ENCODE data around the gene MACROD2.

Gene MACROD2

DNA sequence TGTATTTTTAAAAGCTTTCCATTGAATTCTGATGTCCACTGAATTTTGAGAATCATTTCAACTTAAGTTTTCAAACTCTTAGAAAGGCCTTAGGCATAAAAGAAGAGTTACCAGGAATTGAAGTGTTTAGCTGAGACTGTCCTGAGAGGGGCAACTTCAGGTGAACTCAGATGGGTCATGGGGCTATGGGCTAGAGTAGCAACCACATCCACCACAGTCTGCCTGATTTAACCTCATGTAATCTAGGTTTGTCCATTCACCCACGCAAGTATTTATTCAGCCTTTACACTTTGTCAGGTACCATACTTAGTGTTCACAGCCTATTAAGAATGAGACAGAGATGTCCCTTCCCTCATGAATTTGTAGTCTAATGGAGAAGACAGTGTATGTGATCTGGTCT, 2076.9 kb downstream of the MACROD2 start:
- no peak for DNase-seq

DNA sequence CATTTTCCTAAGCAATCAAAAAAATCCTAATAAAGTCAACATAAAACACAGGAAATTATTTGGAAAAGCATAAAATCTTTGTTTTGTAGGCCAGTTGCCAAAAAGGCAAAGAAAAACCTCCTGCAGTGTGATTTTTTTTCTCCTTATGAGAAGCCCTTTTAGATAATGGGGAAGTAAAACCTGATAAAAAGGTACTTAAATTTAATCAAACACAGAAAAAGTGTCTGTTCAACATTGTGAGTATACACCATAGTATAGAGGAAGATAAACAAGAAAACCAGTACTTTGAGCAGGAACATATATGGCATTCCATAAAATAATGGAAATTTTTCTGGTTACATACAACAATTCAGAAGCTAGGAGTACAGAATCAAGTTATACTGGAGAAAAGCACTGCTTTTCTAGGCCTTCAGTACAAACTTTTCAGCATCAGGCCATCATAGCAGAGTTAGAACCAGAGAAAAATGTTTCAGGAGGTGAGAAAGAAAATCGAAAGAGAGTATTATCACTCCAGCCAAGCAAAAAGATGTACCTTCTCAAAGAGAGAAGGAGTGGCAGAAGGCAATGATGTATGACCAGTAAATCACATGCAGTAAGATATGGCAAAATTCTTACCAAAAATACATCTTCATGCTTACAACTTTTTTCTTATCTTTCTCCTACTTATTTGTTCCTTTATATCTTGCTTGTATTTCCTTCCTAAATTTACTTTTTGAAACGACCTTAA, 2083.0 kb downstream of the MACROD2 start:
- no peak for DNase-seq

DNA sequence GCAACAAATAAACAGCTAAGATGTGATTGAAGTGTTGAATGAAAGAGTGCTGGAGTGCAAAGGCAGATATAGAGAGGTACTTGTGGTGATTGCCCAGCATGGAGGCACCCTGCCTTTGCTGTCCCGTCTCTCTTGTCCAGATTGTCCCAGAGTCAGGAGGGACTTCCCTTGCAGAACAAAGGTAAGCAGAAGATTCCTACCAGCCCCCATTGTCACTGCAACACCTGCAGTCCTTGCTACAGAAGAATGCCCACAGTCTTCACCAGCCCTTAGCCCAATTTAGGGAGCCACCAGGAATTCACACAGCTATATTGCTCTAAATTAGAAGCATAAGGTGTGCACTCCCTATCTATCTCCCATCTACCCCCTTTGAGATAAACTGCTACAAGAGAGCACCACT, 2086.1 kb downstream of the MACROD2 start:
- DNase-seq, result no peak

DNA sequence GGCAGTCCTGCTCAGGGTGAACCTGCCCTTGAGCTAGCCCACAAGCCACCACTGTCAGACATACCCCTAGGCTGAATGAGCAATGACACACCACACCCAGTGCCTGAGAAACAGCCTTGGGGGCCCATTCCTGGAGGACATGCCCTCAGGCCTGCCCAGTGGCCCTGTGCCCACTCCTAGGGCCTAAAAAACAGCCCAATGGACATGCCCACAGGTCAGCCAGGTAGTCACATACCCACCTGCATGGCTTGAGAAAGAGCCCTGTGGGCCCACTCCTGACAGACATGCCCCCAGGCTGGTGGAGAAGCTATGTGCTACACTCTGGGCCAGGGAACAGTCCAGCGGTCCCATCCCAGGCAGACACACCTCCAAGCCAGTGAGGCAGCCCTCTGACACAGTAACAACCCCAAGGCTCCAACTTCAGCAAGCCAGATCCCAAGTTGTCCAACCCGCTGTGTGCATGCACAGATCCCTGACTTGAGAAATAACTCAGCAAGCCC, 2086.8 kb downstream of the MACROD2 start:
- DNase-seq, result no peak

DNA sequence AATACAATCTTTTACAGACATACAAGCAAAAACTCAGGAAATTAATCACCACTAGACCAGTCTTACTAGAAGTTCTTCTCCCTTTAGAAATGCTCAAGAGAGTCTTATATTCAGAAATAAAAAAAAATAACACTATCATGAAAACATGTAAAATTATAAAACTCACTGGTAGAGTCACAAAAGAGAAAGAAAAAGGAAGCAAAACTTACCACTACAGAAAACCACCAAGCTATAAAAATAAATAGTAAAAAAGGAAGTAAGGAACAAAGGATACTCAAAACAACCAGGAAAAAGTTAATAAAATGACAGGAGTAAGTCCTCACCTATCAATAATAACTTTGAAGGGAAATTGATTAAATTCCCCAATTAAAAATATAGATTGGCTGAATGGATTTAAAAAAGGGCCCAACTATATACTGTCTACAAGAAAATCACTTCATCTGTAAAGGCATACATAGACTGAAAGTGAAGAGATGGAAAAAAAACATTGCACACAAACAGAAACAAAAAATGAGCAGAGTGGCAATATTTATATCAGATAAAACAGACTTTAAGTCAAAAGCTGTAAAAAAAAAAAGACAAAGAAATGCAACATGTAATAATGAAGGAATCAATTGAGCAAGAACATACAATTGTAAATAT, 2088.4 kb downstream of the MACROD2 start:
- no peak for DNase-seq

DNA sequence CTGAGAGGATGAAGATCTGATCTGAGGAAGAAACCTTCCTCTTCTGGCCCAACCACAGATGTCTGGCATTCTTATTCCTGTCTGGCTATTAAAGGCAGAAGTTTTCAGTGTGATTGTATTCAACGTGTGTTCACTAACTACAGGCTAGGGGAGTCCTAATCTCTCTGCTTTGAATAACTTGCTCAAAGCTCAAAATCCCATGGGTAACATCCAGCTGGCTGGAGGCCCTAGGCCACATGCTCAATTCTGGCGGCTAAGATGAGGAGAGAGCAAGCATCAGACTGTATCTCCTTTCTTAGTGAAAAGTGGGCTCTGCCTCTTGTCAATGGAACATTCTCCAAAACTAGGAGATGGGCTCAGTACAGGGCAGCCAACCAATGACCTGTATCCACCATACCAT, 2099.9 kb downstream of the MACROD2 start:
- no peak for DNase-seq

DNA sequence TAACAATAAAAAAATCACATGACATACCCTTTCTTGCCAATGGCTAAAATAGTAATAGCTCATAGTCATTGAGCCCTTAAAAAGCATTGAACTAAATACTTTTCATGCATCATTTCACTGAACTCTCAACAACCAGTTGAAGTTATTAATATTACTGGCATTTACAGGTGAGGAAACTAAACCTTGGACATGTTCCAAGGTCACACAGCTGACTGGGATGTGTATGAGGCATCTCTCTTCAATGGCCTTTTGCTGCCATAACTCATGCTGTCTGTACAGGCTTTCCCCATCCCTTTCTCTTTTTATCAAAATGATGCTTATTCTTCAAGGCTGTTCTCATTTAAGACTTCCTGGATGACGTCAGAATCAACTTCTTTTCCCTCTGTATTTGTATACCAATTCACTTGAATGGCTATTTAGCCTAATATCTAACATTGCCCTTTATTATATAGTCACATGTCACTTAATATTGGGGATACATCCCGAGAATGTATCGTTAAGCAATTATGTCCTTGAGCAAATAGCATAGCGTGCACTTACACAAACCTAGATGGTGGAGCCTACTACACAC, 2101.5 kb downstream of the MACROD2 start:
- no peak for DNase-seq

DNA sequence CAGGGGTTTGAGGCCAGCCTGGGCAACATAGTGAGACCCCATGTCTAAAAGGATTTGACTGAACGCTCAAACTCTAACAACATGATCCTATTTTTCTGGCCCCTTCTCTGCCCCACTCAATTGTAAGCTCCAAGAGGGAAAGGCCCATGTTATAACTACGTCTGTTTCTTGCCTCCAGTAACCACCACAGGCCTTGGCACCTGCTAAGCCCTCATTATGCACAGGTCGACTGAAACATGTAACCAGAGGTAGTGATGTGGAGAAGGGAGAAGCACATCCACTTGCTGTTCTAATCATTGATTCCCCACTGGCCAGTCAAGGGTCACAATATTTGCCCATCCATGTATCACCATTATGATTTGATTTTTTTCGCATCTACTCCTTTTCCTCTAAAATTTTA, 2102.5 kb downstream of the MACROD2 start:
- DNase-seq, result no peak

DNA sequence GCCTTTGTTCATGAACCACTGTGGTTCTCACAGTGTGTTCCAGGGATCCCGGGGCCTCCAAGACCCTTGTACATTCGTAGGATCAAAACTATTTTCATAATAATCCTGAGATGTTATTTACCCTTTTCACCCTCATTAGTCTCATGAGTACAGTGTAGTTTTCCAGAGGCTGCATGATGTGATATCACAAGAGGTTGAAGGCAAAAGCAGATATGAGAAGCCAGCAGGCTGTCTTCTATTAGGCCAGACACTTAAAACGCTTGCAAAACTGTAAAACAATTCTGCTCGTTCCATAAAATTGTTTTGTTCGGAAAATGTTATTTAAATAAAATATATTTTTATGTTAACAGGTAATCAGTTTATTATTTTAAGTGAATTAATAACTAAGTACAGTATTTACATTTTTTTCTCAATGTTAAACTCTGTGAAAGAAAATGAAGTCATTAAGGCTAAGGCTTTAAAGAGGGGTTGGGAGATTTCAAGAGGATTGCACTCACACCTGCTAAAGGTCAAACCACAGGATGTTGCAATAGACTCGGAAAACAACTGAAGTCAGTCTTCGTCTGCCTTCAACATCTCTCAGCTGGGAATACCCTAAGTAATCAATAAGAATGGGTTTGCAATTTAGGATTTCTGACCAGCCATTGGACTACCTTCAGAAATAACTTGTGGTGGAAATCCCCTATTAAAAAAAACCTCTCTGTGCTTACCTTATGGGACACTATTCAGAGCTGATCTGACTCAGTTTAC, 2103.7 kb downstream of the MACROD2 start:
- DNase-seq, result no peak

DNA sequence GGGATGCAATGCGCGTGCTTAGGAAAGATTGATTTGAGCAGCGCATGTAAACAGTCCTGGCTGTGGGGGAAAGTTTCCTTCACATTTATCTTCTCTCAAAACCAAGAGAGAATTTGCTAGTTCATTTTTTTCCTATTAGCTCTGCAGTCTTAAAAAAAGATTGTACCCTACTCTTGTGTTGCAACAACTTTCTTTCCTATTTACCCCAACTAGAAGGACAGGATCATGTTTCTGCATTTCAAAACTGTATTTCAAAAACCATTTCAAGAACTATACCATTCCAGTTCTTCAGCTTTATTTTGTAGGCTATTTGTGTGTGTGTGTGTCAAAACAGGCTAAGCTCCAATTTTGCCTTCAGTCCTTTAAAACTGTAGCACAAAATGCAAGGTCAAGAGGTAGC, 2104.8 kb downstream of the MACROD2 start:
- DNase-seq, result no peak

DNA sequence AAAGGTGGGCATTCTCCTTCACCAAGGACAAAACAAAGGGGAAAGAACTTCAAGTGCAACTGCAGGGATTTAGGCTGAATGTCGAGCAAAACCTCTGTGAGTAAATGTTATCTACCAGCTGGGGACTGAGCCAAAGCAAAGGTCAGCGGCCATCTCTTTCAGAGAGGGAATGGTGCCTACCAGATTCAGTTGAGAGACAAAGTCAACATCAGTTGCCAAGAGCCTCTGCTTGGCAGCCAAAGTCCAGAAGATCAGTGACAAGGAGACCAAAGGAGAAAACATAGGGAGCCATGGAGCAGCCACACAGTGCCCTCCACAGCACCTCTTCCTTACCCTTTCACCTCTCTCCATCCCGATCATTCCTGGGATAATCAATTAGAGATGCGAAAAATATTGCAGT, 2105.5 kb downstream of the MACROD2 start:
- DNase-seq, result no peak
